NCI-H2107 treated with DMSO at 0.1 percent for 48 hours (cell line): ENCODE data around the gene OR2AT4.
"Not testable (repeated sequence)": the region's sequence is repeated elsewhere in the genome, so short reads cannot be mapped to it uniquely, and the experiment has no call there.

Experiments
- DNase-seq: peaks from one replicate; lab custom pipeline; 2025; ENCODE audit not compliant: unreplicated experiment; lab: John Stamatoyannopoulos, UW

OR2AT4 gene

DNA sequence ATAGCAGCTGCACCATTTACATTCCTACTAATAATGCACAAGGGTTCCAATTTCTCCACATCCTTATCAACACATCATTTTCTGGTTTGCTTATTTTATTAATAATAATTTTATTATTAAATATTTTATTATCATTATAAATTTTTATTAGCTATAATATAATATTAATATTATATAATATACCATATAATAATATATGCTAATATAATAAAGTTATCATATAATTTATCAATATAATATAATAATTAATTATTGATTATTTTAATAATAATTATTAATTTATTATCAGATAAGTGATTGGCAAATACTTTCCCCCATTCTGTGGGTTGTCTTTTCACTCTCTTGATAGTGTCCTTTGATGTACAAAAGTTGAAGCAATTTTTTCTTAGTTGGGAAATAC lies 27.7 kb downstream of the OR2AT4 start:
- DNase-seq, result no peak

DNA sequence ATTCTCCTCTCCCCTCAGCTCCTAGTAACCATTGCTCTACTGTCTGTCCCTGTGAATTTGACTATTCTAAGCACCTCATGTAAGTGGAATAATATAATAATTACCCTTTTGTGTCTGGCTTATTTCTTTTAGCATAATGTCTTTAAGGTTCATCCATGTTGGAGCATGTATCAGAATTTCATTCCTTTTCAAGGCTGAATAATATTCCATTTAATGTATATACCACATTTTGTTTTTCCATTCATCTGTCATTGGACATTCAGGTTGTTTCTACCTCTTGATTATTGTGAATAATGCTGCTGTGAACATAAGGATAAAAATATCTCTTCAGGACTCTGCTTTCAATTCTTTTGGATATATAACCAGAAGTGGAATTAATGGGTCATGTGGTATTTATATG lies 28.1 kb downstream of the OR2AT4 start:
- DNase-seq, result no peak

DNA sequence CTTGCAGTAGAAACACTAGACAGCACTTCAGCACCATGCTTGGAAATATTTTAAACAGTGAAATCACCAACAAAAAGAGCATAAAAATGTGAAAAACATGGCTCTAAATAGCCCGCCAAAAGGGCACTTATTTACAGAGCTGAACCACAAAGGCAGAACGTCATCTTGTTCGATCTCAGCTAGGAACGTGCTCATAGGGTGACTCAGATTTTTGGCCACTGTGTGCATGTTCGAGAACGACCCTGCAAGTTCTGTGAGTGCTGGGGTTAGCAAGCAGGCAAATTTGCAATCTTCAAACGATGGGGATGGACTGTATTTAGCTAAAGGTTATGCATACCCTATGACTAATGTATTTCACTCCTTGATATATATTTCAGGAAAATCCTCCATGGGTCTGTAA lies 30.6 kb downstream of the OR2AT4 start:
- no peak for DNase-seq

DNA sequence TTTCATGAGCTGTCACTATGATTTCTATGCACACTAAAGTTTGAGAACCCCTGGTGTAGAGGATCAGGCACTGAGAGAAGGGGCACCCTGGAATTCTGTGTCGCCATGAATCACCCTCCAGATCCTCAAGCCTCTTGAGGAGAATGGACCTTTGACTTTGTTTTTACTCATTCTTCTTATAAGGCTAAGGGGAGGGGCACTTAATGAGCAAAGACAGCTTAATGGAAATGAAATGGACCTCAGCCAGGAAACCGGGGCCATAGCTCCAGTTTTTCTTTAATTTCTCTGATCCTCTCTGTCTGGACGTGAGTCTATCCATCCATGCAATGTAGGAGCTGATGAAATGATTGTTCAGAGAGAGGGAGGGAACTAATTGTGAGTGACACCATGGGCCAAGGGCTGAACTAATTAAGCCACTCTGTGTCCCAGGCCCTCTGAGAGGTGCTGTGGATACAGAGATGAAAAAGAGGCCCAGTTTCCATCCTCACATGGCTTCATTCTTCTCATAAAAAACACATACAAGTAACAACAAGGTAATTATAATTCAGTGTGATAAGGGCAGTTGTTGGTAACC lies 32.8 kb downstream of the OR2AT4 start:
- no peak for DNase-seq

DNA sequence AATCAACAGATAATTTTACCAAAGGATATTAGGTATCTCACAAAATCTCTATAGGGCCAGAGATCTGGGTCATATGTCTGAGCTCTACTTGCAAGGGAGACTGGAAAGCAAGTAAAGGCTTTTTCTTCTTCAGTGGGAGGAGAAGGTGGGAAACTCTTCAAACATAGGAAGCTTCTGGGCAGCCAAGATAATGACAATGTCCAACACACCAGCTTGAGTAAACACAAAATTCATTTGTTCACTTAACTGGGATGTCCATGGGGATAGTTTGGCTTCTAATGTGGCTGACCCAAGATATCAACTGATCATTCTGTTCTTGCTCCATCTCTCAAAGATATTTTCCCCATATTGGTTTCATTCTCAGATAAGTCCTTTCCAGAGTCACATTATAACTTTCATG lies 37.4 kb downstream of the OR2AT4 start:
- no peak for DNase-seq

DNA sequence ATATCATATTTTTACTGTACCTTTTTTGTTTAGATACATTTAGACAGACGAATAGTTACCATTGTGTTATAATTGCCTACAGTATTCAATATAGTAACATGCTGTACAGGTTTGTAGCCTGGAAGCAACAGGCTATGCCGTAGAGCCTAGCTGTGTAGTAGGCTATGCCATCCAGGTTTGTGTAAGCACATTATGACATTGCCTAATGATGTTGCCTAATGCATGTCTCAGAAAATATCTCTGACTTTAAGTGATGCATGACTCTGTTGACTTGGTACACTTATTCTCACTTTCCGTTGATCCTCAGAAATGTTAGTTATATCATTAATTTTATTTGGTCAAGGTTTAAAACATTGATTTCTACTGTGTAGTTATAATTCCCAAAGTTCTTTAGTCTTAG lies 39.9 kb downstream of the OR2AT4 start:
- no peak for DNase-seq

DNA sequence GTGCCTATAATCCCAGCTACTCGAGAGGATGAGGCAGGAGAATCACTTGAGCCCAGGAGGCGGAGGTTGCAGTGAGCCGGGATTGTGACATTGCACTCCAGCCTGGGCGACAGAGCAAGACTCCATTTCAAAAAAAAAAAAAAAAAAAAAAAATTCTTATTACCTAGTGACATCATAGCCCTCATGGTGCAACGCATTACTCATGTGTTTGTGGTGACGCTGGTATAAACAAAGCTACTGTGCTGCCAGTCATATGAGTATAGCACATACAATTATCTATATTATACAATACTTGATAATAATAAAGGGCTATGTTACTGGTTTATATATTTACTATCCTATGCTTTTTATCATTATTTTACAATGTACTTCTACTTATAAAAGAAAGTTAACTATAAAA lies 41.2 kb downstream of the OR2AT4 start:
- no peak for DNase-seq

DNA sequence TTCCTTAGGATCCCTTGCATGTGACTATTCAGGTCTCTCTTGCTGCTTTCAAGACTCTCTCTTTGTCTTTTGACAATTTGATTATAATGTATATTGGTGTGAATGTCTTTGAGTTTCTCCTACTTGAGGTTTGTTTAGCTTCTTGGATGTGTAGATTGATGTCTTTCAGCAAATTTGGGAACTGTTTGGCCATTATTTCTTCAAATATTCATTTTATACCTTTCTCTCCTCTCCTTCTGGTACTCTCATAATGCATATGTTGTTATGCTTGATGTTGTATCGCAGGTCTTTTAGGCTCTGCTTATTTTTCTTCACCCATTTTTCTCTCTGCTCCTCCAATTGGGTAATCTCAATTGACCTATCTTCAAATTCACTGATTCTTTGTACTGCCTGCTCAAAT lies 44.2 kb downstream of the OR2AT4 start:
- DNase-seq, result no peak

DNA sequence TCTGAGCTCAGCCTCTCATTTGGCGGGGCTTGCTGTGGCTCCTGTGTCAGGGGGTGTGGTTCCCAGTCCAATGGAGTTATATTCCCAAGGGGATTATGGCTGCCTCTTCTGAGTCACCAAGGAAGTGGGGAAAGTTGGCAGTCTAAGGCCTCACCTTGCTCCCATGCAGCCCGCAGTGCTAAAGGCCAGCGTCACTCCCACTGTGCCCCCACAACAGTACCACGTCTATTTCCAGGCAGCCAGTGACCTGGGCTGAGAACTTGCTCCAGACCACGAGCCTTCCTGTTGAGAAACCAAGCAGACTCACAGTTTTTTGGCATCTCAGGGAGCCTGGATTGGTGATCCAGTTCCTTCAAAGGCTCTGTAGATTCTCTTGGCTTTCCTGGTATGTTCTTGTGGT lies 45.6 kb downstream of the OR2AT4 start:
- DNase-seq, result no peak

DNA sequence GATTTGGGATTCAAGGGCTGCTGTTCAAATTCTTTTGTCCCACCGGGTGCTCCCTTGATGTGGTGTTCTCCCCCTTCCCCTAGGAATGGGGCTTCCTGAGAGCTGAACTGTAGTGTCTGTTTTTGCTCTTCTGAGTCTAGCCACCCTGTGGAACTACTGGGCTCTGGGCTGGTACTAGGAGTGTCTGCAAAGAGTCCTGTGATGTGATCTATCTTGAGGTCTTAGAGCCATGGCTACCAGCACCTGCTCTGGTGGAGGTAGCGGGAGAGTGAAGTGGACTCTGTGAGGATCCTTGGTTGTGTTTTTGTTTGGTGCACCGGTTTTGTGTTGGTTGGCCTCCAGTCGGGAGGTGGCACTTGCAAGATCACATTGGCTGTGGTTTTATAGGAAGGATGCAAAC lies 46.2 kb downstream of the OR2AT4 start:
- no peak for DNase-seq

DNA sequence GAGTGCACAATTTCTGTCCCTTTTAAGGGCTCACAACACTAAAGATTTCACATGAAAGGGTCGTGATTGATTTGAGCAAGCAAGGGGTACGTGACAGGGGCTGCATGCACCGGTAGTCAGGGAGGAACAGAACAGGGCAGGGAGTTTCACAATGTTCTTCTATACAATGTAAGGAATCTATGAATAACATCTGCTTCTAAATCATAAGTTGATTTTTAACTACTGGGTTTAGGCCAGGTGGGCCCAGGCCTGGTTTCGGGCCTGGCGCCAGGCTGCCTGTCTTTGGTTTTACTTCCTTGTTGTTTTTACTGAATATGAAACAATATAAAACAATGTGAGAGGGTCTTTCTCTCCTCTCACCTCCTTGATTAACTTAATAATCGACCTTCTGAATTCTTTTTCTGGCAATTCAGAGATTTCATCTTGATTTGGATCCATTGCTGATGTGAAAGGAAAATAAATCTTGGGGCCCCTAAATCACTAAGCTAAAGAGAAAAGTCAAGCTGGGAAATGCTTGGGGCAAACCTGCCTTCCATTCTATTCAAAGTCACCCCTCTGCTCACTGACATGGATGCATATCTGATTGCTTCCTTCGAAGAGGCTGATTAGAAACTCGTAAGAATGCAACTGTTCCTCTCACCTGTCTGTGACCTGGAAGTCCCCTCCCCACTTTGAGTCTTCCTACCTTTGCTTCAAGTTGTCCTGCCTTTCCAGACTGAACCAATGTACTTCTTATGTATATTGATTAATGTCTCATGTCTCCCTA lies 47.0 kb downstream of the OR2AT4 start:
- not testable (repeated sequence) for DNase-seq

DNA sequence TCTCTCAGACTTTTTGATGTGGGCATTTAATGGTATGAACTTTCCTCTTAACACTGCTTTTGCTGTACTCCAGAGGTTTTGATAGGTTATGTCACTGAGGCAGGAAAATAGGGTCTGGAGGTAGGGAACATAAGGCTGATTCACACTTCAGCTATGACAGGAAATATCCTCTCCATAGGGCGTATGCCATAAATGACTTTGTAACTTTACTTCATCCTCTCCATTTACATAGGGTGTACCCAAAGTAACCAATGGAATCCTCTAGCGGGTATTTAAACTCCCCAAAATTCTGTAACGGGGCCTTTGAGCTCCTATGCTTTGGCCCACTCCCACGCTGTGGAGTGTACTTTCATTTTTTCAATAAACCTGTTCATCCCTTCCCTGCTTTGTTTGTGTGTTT lies 49.5 kb downstream of the OR2AT4 start:
- no peak for DNase-seq

DNA sequence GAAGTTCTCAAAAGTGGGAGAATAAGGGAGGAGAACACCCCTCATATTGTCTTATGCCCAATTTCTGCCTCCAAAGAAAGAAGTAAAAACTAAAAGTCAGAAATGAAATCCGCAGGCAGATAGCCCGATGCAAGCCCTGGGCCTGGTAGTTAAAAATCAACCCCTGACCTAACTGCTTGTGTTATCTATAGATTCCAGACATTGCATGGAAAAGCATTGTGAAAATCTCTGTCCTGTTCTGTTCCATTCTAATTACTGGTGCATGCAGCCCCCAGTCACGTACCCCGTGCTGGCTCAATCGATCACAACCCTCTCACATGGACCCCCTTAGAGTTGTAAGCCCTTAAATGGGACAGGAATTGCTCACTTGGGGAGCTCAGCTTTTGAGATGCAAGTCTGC lies 50.0 kb downstream of the OR2AT4 start:
- not testable (repeated sequence) for DNase-seq

DNA sequence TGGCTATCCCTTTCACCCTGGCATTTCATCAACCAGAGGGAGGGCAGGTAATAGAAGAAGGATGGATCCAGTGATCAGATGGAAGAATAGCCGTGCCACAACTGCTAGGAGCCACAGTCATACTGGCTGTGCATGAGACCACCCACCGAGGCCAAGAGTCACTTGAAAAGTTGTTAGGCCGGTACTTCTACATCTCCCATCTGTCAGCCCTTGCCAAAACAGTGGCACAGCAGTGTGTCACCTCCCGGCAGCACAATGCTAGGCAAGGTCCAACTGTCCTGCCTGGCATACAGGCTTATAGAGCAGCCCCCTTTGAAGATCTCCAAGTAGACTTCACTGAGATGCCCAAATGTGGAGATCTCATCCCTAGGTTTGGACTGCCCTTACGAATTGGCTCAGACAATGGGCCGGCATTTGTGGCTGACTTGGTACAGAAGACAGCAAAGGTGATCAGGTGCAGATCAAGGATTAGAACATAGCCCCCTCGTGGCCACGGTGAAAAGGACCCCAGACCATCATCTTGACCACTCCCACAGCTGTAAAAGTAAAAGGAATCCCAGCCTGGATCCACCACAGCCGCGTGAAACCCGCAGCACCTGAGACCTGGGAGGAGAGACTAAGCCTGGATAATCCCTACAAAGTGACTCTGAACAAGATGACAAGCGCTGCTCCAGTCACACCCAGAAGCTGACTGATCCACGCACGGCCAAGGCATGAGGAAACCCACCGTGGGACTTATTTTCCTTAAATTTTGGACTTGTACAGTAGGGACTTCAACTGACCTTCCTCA lies 52.1 kb downstream of the OR2AT4 start:
- DNase-seq, result not testable (repeated sequence)

DNA sequence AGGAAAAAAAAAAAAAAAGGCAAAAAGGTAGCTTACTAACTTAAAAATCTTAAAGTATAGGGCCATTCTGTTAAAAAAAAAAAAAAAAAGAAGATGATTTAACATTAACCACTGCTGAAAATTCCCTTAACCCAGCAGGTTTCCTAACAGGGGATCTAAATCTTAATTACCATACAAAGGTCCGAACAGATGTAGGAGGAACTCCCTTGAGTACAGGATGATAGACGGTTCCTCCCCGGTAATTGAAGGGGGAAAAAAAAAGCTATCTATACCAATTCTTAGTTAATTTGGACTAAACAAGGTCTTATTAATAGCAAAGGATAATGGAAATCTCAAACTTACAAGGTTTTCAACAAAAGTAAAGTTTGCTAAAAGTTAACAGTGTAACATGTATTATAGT lies 54.9 kb downstream of the OR2AT4 start:
- not testable (repeated sequence) for DNase-seq

DNA sequence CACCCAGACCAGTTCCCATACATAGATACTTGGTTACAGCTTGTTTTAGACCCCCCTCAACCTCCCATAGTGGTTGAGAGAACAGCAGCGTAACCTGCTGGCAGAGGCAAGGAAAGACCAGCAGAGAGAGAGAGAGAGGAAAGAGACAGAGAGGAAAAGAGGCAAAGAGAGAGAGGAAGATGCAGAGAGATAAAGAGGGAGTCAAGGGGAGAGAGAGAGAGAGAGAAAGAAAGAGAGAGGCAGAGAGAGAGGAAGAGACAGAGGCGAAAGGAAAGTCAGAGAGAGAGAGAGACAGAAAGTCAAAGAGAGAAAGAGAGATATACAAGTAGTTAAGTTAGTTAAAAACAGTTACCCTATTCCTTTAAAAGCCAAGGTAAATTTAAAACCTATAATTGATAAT lies 55.4 kb downstream of the OR2AT4 start:
- DNase-seq, result no peak

DNA sequence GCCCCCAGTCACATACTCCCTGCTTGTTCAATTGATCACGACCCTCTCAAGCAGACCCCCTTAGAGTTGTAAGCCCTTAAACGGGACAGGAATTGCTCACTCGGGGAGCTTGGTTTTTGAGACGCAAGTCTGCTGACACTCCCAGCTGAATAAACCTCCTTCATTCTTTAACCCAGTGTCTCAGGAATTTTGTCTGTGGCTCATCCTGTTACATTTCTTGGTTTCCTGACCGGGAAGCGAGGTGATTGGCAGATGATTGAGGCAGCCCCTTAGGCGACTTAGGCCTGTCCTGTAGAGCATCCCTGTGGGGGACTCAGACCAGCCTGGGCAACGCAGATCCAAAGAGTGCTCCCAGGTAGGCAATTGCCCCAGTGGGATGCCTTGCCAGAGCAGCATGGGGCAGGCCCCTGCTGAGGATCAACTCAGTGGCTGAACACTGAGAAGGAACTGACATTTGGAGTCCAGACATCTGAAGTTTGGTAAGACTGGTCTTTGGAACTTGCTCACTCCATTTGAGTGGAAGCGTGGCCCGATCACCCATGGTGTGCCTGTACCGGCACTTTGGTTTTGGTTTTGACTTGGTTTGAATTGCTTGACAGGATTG lies 56.4 kb downstream of the OR2AT4 start:
- no peak for DNase-seq

DNA sequence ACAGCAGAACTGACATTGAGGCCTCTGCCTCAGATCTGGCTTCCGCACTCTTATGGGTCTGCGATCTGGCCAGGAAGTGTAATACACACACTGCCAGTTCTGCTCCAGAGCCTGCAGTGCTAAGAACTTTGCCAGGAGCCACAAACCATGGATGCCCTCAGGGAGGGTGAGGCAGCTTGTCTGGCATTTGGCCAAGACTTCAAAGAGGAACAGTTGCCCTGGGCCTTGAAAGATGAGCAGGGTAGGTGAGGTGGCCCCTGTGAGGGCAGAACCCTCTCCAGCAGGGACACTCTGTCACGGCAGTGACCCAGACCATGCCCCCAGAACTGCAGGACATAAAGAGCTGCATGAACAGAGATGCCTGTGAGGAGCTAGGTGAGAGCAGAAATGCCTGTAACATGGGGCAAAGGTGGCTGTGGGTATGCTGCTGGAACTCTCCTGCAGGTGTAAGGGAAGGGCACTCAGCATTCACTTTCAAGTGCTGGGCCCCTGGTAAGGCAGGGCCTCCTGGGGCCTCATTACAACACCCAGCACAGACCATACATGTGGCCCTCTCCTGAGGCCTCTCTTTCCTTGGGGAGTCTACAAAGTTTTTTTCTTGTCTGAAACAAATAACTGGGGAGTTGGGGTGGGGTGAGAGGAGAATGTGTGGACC lies 60.6 kb downstream of the OR2AT4 start:
- peak; percentile 9 for DNase-seq

DNA sequence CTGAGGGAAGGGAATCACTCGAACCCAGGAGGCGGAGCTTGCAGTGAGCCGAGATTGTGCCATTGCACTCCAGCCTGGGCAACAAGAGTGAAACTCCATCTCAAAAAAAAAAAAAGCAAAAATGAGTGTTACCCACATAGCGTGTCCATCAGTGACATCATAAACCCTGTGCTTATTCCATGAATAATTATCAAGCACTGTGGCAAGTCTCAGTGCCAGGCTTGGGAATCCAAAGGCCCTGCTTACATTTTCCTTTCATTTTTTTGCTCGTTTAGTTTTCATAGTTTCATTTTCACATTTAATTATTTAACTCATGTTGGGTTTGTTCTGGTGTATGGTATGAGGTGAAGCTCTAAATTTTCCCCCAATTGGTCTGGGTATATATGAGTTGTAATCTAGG lies 61.4 kb downstream of the OR2AT4 start:
- DNase-seq, result no peak

DNA sequence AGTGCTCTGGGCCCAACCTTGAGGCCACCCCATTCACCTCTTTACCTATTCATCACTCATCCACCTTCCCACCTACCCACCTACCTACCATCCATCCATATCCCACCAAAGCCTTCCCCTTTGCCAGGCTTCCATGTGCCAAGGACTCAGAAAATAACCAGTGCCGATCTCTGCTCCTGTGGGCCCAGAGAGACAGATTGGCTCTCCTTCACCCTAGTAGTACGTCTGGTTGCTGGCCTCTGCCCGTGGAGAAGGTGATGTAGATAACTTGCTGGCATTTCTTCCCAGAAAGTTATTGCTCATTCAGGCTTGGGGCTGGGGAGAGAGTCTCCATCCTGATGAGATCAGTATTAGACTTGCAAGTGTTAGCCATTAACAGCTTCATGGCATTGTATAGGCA lies 62.8 kb downstream of the OR2AT4 start:
- DNase-seq, result no peak

DNA sequence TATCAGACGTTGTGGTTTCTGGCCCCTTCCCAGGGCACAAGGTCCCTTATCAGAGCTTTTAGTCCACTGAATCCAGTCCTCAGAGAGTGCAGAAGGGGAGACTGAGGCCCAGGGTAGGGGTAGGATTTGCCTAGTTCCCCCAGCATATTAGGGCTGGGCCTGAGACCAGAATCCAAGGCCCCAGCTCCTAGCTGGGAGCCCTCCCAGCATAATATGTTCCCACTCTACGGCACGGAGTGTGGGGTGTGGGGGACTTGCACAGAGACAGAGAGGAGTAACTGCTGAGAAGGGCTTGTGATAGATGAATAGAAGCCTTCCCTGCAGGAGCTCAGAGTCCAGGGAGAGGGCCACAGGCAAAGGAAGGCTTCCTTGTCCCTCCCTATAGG lies 64.1 kb downstream of the OR2AT4 start:
- DNase-seq, result no peak
